HL-60/S4 (cell line): ENCODE measurements around the gene PRKG1.
"Not testable (repeated sequence)": the region's sequence is repeated elsewhere in the genome, so short reads cannot be mapped to it uniquely, and the experiment has no call there.

Experiments
- in situ Hi-C: fragments of 300-500 bp; cut with MboI; formaldehyde crosslinking; loops from 2 replicates; pipeline ENCODE4 v1.14.3; 2022; ENCODE audit warnings: low sequenced_read_pairs

The PRKG1 gene

GRCh38 chr10:51729822-51730555 lies 655.7 kb downstream of the PRKG1 start:
- in situ Hi-C loops, result no loop called here

GRCh38 chr10:51733057-51733456 lies 658.8 kb downstream of the PRKG1 start:
- in situ Hi-C loops, result no loop called here

- in situ Hi-C loops, result no loop called here
These were observed 668.9 kb downstream of the PRKG1 start for GRCh38 chr10:51743146-51743545.

GRCh38 chr10:51744235-51745000 lies 670.1 kb downstream of the PRKG1 start:
- in situ Hi-C loops, result no loop called here

GRCh38 chr10:51745397-51745796 lies 671.1 kb downstream of the PRKG1 start:
- in situ Hi-C loops, result no loop called here

- in situ Hi-C loops, result no loop called here
These were observed 672.9 kb downstream of the PRKG1 start for GRCh38 chr10:51747216-51747615.

- in situ Hi-C loops, result no loop called here
These were observed 674.7 kb downstream of the PRKG1 start for GRCh38 chr10:51748959-51749358.

- in situ Hi-C loops, result no loop called here
These were observed 684.1 kb downstream of the PRKG1 start for GRCh38 chr10:51758366-51758765.

GRCh38 chr10:51758838-51759237 lies 684.6 kb downstream of the PRKG1 start:
- in situ Hi-C loops, result not testable (repeated sequence)

- in situ Hi-C loops, result no loop called here
These were observed 685.7 kb downstream of the PRKG1 start for GRCh38 chr10:51759896-51760534.

- in situ Hi-C loops, result no loop called here
These were observed 686.8 kb downstream of the PRKG1 start for GRCh38 chr10:51760864-51761640.

- in situ Hi-C loops, result no loop called here
These were observed 689.5 kb downstream of the PRKG1 start for GRCh38 chr10:51763746-51764145.

GRCh38 chr10:51765284-51765971 lies 691.1 kb downstream of the PRKG1 start:
- in situ Hi-C loops, result no loop called here

GRCh38 chr10:51766423-51767102 lies 692.3 kb downstream of the PRKG1 start:
- in situ Hi-C loops, result no loop called here

- in situ Hi-C loops, result no loop called here
These were observed 692.9 kb downstream of the PRKG1 start for GRCh38 chr10:51767103-51767763.

- in situ Hi-C loops, result no loop called here
These were observed 694.7 kb downstream of the PRKG1 start for GRCh38 chr10:51768886-51769465.

GRCh38 chr10:51770709-51771108 lies 696.4 kb downstream of the PRKG1 start:
- in situ Hi-C loops, result no loop called here

GRCh38 chr10:51772387-51772786 lies 698.1 kb downstream of the PRKG1 start:
- in situ Hi-C loops, result no loop called here

GRCh38 chr10:51773681-51774080 lies 699.4 kb downstream of the PRKG1 start:
- in situ Hi-C loops, result no loop called here
